Neuronal stem cell (in vitro differentiated cells): ENCODE measurements around the gene CALML5.

Experiments used
- DNase-seq: peaks from one replicate; pipeline ENCODE4 v3.0.0-alpha.2; 2013; ENCODE audit warnings: low spot score
- H2AFZ ChIP-seq: one replicate; pipeline ENCODE4 v1.6.1; 2013; ENCODE audit warnings: mild to moderate bottlenecking, low read length, inconsistent platforms
- H2AK5ac ChIP-seq: 2 replicates; pipeline ENCODE4 v1.6.1; 2013; ENCODE audit warnings: low read depth, mild to moderate bottlenecking, inconsistent platforms, low read length, moderate library complexity, mixed read lengths
- H2BK120ac ChIP-seq: 2 replicates; pipeline ENCODE4 v1.6.1; 2013; ENCODE audit warnings: low read depth, mild to moderate bottlenecking, inconsistent platforms, low read length, moderate library complexity, mixed read lengths
- H2BK12ac ChIP-seq: one replicate; pipeline ENCODE4 v1.6.1; 2013; ENCODE audit warnings: low read length, inconsistent platforms
- H2BK15ac ChIP-seq: 2 replicates; pipeline ENCODE4 v1.6.1; 2013; ENCODE audit warnings: mild to moderate bottlenecking, low read length, inconsistent platforms, mixed read lengths
- H2BK5ac ChIP-seq: one replicate; pipeline ENCODE4 v1.6.1; 2013; ENCODE audit warnings: inconsistent platforms, mild to moderate bottlenecking, low read length, moderate library complexity
- H3K14ac ChIP-seq: one replicate; pipeline ENCODE4 v1.6.1; 2013; ENCODE audit warnings: low read length, inconsistent platforms
- H3K18ac ChIP-seq: 2 replicates; pipeline ENCODE4 v1.6.1; 2013; ENCODE audit warnings: low read length, inconsistent platforms
- H3K23ac ChIP-seq: 2 replicates; pipeline ENCODE4 v1.6.1; 2013; ENCODE audit warnings: low read depth, mild to moderate bottlenecking, mixed read lengths, low read length, inconsistent platforms; ENCODE audit not compliant: poor library complexity
- H3K27ac ChIP-seq: replicated peaks from 3 replicates; pipeline ENCODE4 v1.5.1; 2013; ENCODE audit warnings: low read length, inconsistent platforms
- H3K27me3 ChIP-seq, 3 experiments: 2 replicates each; pipeline ENCODE4 v1.6.1; 2013; ENCODE audit warnings: low read length in 3 of 3, mild to moderate bottlenecking in 2 of 3, inconsistent platforms in 1 of 3, low read depth in 1 of 3, mixed read lengths in 1 of 3, moderate library complexity in 1 of 3; ENCODE audit not compliant: control insufficient read depth in 3 of 3, insufficient read depth in 3 of 3
- H3K36me3 ChIP-seq, 2 donors: replicated peaks in 1 of 2; 2 replicates each; pipeline ENCODE4 v1.6.1; 2013; ENCODE audit warnings: low read length in 2 of 2; ENCODE audit not compliant: control insufficient read depth in 2 of 2, insufficient read depth in 2 of 2
- H3K4ac ChIP-seq: 2 replicates; pipeline ENCODE4 v1.6.1; 2013; ENCODE audit warnings: inconsistent platforms, mild to moderate bottlenecking, low read length, moderate library complexity
- H3K4me1 ChIP-seq, 2 donors: 1 replicate in 1 of 2; 2 replicates in 1 of 2; pipeline ENCODE4 v1.6.1; 2013; ENCODE audit warnings: low read length in 2 of 2, low read depth in 1 of 2; ENCODE audit not compliant: control insufficient read depth in 2 of 2, insufficient read depth in 1 of 2
- H3K4me2 ChIP-seq: one replicate; pipeline ENCODE4 v1.6.1; 2013; ENCODE audit warnings: mild to moderate bottlenecking, low read length, inconsistent platforms; ENCODE audit not compliant: insufficient read depth, poor library complexity, severe bottlenecking
- H3K4me3 ChIP-seq, 2 donors: 2 replicates each; pipeline ENCODE4 v1.5.1; 2013; ENCODE audit warnings: low read length in 2 of 2, mild to moderate bottlenecking in 2 of 2, inconsistent platforms in 1 of 2, moderate library complexity in 1 of 2
- H3K79me1 ChIP-seq: one replicate; pipeline ENCODE4 v1.6.1; 2013; ENCODE audit warnings: low read depth, mild to moderate bottlenecking, inconsistent platforms, low read length, moderate library complexity
- H3K9ac ChIP-seq: one replicate; pipeline ENCODE4 v1.6.1; 2013; ENCODE audit warnings: mild to moderate bottlenecking, low read depth, low read length, inconsistent platforms; ENCODE audit not compliant: poor library complexity
- H3K9me3 ChIP-seq, 2 donors: replicated peaks in 1 of 2; 2 replicates each; pipeline versions ENCODE3 to v1.6.1; 2013; ENCODE audit warnings: low read length in 2 of 2, mild to moderate bottlenecking in 2 of 2, inconsistent platforms in 1 of 2, low read depth in 1 of 2, mixed read lengths in 1 of 2, moderate library complexity in 1 of 2; ENCODE audit not compliant: control insufficient read depth in 2 of 2, insufficient read depth in 1 of 2
- H4K8ac ChIP-seq: one replicate; pipeline ENCODE4 v1.6.1; 2013; ENCODE audit warnings: low read depth, mild to moderate bottlenecking, inconsistent platforms, low read length, moderate library complexity
- H4K91ac ChIP-seq: one replicate; pipeline ENCODE4 v1.6.1; 2013; ENCODE audit warnings: low read length, low read depth, mild to moderate bottlenecking, inconsistent platforms; ENCODE audit not compliant: poor library complexity
- WGBS, 2 donors: extraction: QIAGEN DNeasy Blood & Tissue Kit; methylation state at CpG; one replicate each; pipeline ENCODE4 v1.1.7; 2013; ENCODE audit warnings: missing lambda C conversion rate in 2 of 2, mixed read lengths in 1 of 2; ENCODE audit not compliant: insufficient read length in 2 of 2, insufficient replicate concordance in 1 of 2; ENCODE audit errors: extremely low coverage in 2 of 2; 5-methylcytosine and 5-hydroxymethylcytosine counted together

The CALML5 gene

GRCh38 chr10:5527332-5528200 lies 28.2 kb upstream of the CALML5 start:
- no peak overlapping the region for H3K23ac ChIP-seq
- H2AFZ ChIP-seq = no peak overlapping the region
- peaks cover 0 to 4% of the 10 kb centered on the region in 2 donors for H3K9me3 ChIP-seq
- H3K36me3 ChIP-seq = no peaks in the 10 kb centered on the region
- no peak overlapping the region for H2BK5ac ChIP-seq
- WGBS, 2 donors = no CpG with 5 or more reads among the region's 10 CpGs
- peak overlapping the region; percentile 66 for H2AK5ac ChIP-seq
- no peak overlapping the region for H3K4ac ChIP-seq
- H4K8ac ChIP-seq = no peak overlapping the region
- H3K4me2 ChIP-seq = no peak overlapping the region
- H2BK15ac ChIP-seq = peak overlapping the region; percentile 41
- H3K79me1 ChIP-seq = no peaks in the 10 kb centered on the region
- peak overlapping the region; percentile 65 for H3K18ac ChIP-seq
- peaks cover 0 to 1% of the 10 kb centered on the region in 2 donors for H3K4me1 ChIP-seq
- DNase-seq = no peak
- H3K9ac ChIP-seq = no peak overlapping the region
- H4K91ac ChIP-seq = no peak overlapping the region
- H3K27me3 ChIP-seq = peaks cover 0 to 3% (median 0%) of the 10 kb centered on the region in 3 experiments
- no peak overlapping the region for H3K4me3 ChIP-seq
- no peak overlapping the region for H2BK120ac ChIP-seq
- no peak overlapping the region for H3K14ac ChIP-seq
- H2BK12ac ChIP-seq = no peak overlapping the region
- no peak overlapping the region for H3K27ac ChIP-seq

GRCh38 chr10:5526691-5527331 lies 27.4 kb upstream of the CALML5 start:
- H3K18ac ChIP-seq = no peak overlapping the region
- H3K9ac ChIP-seq = no peak overlapping the region
- no peak overlapping the region for H2AFZ ChIP-seq
- H3K36me3 ChIP-seq = no peaks in the 10 kb centered on the region
- peaks cover 0 to 1% of the 10 kb centered on the region in 2 donors for H3K4me1 ChIP-seq
- H3K27ac ChIP-seq = no peak overlapping the region
- no peak overlapping the region for H2BK15ac ChIP-seq
- H3K27me3 ChIP-seq = no peaks in the 10 kb centered on the region
- no peak overlapping the region for H3K4me2 ChIP-seq
- H3K14ac ChIP-seq = peak overlapping the region; percentile 32
- H2BK120ac ChIP-seq = no peak overlapping the region
- no peaks in the 10 kb centered on the region for H3K79me1 ChIP-seq
- H4K8ac ChIP-seq = no peak overlapping the region
- H2BK5ac ChIP-seq = no peak overlapping the region
- no peak overlapping the region for H3K23ac ChIP-seq
- H2BK12ac ChIP-seq = no peak overlapping the region
- H3K4ac ChIP-seq = no peak overlapping the region
- peaks cover 0 to 4% of the 10 kb centered on the region in 2 donors for H3K9me3 ChIP-seq
- no peak for DNase-seq
- no peak overlapping the region for H3K4me3 ChIP-seq
- H2AK5ac ChIP-seq = peak overlapping the region; percentile 56
- no CpG with 5 or more reads among the region's 8 CpGs for WGBS, 2 donors
- H4K91ac ChIP-seq = no peak overlapping the region

- no peak overlapping the region for H2BK5ac ChIP-seq
- no peak for DNase-seq
- H3K9ac ChIP-seq = no peak overlapping the region
- no peak overlapping the region for H3K4me3 ChIP-seq
- H2BK15ac ChIP-seq = no peak overlapping the region
- H3K36me3 ChIP-seq = no peaks in the 10 kb centered on the region
- no peak overlapping the region for H2AFZ ChIP-seq
- peak overlapping the region; percentile 89 for H2AK5ac ChIP-seq
- no peak overlapping the region for H3K27ac ChIP-seq
- peak overlapping the region; percentile 80 for H3K18ac ChIP-seq
- H2BK12ac ChIP-seq = no peak overlapping the region
- no peak overlapping the region for H3K4me2 ChIP-seq
- peaks cover 0 to 4% of the 10 kb centered on the region in 2 donors for H3K9me3 ChIP-seq
- peak overlapping the region; percentile 89 for H3K14ac ChIP-seq
- H3K23ac ChIP-seq = peak overlapping the region; percentile 69
- H4K8ac ChIP-seq = no peak overlapping the region
- H4K91ac ChIP-seq = no peak overlapping the region
- no peaks in the 10 kb centered on the region for H3K27me3 ChIP-seq
- no peak overlapping the region for H2BK120ac ChIP-seq
- H3K4me1 ChIP-seq = peaks cover 0 to 1% of the 10 kb centered on the region in 2 donors
- no peaks in the 10 kb centered on the region for H3K79me1 ChIP-seq
- no CpG with 5 or more reads among the region's 34 CpGs for WGBS, 2 donors
- H3K4ac ChIP-seq = no peak overlapping the region
Measured at GRCh38 chr10:5525561-5526341, 26.4 kb upstream of the CALML5 start.
